ENCODE measurements around the gene LAMA2. TPM values are rescaled to one million over a fixed set of nuclear protein-coding genes. Genes with fewer than 3 reads are reported as not detected.

The LAMA2 gene
- total RNA-seq, 1 experiment from 2014 or later: 8.2 TPM

DNA sequence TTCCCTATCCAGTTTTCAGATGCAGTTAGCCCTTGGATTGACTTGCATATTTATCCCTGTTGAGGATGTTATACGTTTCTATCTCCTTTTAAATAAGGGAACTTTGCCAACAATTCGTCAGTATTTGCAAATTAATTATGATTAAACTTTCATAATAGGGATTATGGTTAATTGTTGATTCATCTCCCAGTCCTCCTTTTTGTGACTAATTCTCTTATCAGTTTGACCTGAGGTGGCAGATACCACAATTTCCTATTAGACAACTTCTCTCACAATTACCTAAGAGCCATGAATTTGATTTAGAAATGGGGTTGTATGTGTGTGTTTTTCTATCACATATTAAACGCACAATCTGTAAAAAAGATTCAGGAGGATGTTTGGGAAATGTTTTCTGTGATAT, 172.9 kb downstream of the LAMA2 start:
- Histone ChIP-seq H3K4me1 (ENCODE audit: control insufficient read depth in 1 of 2, insufficient read depth in 2 of 2, low read length in 2 of 2) (no peaks in the 10 kb centered on the region), H3K79me2 (ENCODE audit: insufficient read depth, low read length) (no peaks in the 10 kb centered on the region), H3K27me3 (ENCODE audit: insufficient read depth, low read length) (no peaks in the 10 kb centered on the region), H3K9me2 (ENCODE audit: insufficient read depth) (no peaks in the 10 kb centered on the region), H3K36me3 (ENCODE audit: control insufficient read depth in 1 of 2, insufficient read depth in 2 of 2, low read length in 2 of 2) (no peaks in the 10 kb centered on the region), H3K27ac (ENCODE audit: low read depth, low read length) (no peak overlapping the region), H3K9ac (ENCODE audit: low read length) (no peak overlapping the region), H3K9me3 (ENCODE audit: control insufficient read depth in 1 of 2, insufficient read depth in 1 of 2, low read depth in 1 of 2, low read length in 2 of 2) (no peaks in the 10 kb centered on the region), H4K20me1 (ENCODE audit: insufficient read depth) (no peaks in the 10 kb centered on the region), H2AFZ (ENCODE audit: low read depth, low read length, poor library complexity, severe bottlenecking) (peak overlapping the region; percentile 65), H3K4me2 (ENCODE audit: low read length) (no peak overlapping the region), H3K4me3 (replicated peaks in 1 of 2; ENCODE audit: low read depth in 1 of 2, low read length in 2 of 2) (no peak overlapping the region)
- ATAC-seq (no peak), DNase-seq (ENCODE audit: low read depth, low spot score) (no peak)
- RAD21 ChIA-PET (ENCODE audit: low non-redundant PET in 1 of 2, low total read pairs in 2 of 2, uncharacterized antibody in 2 of 2, unreplicated experiment in 2 of 2): no interaction called here
- CTCF ChIA-PET: no interaction called here
- no TSS peak for BruUV-seq (replicated peaks)
- TF ChIP-seq CEBPB (IDR thresholded peaks at IDR 0.05; ENCODE audit: low read depth) (no peak), CBX3 (IDR thresholded peaks at IDR 0.05; ENCODE audit: low read depth) (no peak), SP1 (IDR thresholded peaks at IDR 0.05; ENCODE audit: low read depth) (no peak), JUND (IDR thresholded peaks at IDR 0.05) (no peak), POLR2AphosphoS5 (IDR thresholded peaks at IDR 0.05; ENCODE audit: low read depth, low read length) (no peak), TCF7L2 (IDR thresholded peaks at IDR 0.05; ENCODE audit: borderline replicate concordance, extremely low read depth, insufficient read depth, insufficient read length) (no peak), SIN3A (IDR thresholded peaks at IDR 0.05; ENCODE audit: low read depth) (no peak), YY1 (IDR thresholded peaks at IDR 0.05; ENCODE audit: extremely low read depth, insufficient replicate concordance, low read depth, low read length) (no peak), ELF1 (IDR thresholded peaks at IDR 0.05; ENCODE audit: borderline replicate concordance, low read depth) (no peak), EZH2 (IDR thresholded peaks at IDR 0.05) (no peak), ZFX (IDR thresholded peaks at IDR 0.05) (no peak), EZH2phosphoT487 (IDR thresholded peaks at IDR 0.05; ENCODE audit: borderline replicate concordance) (no peak), ZNF274 (IDR thresholded peaks at IDR 0.05; ENCODE audit: low read depth, low read length) (no peak), EGR1 (IDR thresholded peaks at IDR 0.05; ENCODE audit: low read depth) (no peak)
- TF ChIP-seq, protein P1, sequence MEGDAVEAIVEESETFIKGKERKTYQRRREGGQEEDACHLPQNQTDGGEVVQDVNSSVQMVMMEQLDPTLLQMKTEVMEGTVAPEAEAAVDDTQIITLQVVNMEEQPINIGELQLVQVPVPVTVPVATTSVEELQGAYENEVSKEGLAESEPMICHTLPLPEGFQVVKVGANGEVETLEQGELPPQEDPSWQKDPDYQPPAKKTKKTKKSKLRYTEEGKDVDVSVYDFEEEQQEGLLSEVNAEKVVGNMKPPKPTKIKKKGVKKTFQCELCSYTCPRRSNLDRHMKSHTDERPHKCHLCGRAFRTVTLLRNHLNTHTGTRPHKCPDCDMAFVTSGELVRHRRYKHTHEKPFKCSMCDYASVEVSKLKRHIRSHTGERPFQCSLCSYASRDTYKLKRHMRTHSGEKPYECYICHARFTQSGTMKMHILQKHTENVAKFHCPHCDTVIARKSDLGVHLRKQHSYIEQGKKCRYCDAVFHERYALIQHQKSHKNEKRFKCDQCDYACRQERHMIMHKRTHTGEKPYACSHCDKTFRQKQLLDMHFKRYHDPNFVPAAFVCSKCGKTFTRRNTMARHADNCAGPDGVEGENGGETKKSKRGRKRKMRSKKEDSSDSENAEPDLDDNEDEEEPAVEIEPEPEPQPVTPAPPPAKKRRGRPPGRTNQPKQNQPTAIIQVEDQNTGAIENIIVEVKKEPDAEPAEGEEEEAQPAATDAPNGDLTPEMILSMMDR (IDR thresholded peaks at IDR 0.05 in 2 of 3, conservative IDR thresholded peaks at IDR 0.05 in 1 of 3; ENCODE audit: borderline replicate concordance in 1 of 3, insufficient read depth in 1 of 3, low read depth in 2 of 3, low read length in 2 of 3): no peak
- TF ChIP-seq, protein P2, sequence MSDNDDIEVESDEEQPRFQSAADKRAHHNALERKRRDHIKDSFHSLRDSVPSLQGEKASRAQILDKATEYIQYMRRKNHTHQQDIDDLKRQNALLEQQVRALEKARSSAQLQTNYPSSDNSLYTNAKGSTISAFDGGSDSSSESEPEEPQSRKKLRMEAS (IDR thresholded peaks at IDR 0.05): no peak
- TF ChIP-seq, protein P3, sequence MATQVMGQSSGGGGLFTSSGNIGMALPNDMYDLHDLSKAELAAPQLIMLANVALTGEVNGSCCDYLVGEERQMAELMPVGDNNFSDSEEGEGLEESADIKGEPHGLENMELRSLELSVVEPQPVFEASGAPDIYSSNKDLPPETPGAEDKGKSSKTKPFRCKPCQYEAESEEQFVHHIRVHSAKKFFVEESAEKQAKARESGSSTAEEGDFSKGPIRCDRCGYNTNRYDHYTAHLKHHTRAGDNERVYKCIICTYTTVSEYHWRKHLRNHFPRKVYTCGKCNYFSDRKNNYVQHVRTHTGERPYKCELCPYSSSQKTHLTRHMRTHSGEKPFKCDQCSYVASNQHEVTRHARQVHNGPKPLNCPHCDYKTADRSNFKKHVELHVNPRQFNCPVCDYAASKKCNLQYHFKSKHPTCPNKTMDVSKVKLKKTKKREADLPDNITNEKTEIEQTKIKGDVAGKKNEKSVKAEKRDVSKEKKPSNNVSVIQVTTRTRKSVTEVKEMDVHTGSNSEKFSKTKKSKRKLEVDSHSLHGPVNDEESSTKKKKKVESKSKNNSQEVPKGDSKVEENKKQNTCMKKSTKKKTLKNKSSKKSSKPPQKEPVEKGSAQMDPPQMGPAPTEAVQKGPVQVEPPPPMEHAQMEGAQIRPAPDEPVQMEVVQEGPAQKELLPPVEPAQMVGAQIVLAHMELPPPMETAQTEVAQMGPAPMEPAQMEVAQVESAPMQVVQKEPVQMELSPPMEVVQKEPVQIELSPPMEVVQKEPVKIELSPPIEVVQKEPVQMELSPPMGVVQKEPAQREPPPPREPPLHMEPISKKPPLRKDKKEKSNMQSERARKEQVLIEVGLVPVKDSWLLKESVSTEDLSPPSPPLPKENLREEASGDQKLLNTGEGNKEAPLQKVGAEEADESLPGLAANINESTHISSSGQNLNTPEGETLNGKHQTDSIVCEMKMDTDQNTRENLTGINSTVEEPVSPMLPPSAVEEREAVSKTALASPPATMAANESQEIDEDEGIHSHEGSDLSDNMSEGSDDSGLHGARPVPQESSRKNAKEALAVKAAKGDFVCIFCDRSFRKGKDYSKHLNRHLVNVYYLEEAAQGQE (IDR thresholded peaks at IDR 0.05; ENCODE audit: low read depth): no peak
- TF ChIP-seq, protein P4, sequence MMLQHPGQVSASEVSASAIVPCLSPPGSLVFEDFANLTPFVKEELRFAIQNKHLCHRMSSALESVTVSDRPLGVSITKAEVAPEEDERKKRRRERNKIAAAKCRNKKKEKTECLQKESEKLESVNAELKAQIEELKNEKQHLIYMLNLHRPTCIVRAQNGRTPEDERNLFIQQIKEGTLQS (IDR thresholded peaks at IDR 0.05): no peak
- POLR2A ChIA-PET: no interaction called here
- intact Hi-C loops (cut with micrococcal nuclease): no loop called here
